OCI-LY3 (cell line): Measurements from ENCODE around the gene ARHGAP40.

Source experiments
- EZH2phosphoT487 ChIP-seq: fragments of 200-600 bp; shearing (Covaris generic); IDR thresholded peaks from 2 replicates; pipeline ENCODE4 v1.6.1; 2018; ENCODE audit warnings: antibody characterized with exemption, mixed run types, low read depth
- TF ChIP-seq, protein P1 (sequence below): fragments of 200-600, 300-600 bp; sonication (generic); IDR thresholded peaks from 2 replicates; pipeline ENCODE4 v1.5.1; 2014; ENCODE audit warnings: antibody characterized with exemption, low read length, low read depth

DNA sequence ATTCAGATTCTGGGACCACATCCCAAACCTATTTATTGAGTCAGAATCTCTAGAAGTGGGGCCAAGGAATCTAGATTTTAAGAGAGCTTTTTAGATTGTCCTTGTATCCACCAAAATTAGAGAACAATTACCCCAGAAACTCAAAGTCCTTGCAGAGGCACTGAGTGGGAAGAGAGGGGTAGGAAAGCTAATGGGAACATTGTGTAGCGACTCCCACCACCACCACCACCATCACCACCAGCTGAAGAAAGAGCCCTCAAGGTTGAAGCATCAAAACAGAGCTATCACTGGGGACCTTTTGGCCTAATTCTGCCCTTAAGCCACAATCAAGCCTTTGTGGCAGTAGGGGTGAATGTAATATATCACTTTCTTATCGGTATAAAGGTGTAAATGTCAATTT lies 83.7 kb downstream of the ARHGAP40 start:
- TF ChIP-seq, protein P1, sequence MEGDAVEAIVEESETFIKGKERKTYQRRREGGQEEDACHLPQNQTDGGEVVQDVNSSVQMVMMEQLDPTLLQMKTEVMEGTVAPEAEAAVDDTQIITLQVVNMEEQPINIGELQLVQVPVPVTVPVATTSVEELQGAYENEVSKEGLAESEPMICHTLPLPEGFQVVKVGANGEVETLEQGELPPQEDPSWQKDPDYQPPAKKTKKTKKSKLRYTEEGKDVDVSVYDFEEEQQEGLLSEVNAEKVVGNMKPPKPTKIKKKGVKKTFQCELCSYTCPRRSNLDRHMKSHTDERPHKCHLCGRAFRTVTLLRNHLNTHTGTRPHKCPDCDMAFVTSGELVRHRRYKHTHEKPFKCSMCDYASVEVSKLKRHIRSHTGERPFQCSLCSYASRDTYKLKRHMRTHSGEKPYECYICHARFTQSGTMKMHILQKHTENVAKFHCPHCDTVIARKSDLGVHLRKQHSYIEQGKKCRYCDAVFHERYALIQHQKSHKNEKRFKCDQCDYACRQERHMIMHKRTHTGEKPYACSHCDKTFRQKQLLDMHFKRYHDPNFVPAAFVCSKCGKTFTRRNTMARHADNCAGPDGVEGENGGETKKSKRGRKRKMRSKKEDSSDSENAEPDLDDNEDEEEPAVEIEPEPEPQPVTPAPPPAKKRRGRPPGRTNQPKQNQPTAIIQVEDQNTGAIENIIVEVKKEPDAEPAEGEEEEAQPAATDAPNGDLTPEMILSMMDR, result no peak
- TF ChIP-seq EZH2phosphoT487, result no peak
